GM12891 (cell line): ENCODE data around the gene E2F6.

Experiments used
- POLR2A ChIP-seq: IDR thresholded peaks from 2 replicates; pipeline ENCODE4 v1.6.1; 2011; ENCODE audit warnings: low read depth, low read length, control low read depth
- POLR2AphosphoS5 ChIP-seq: IDR thresholded peaks from 2 replicates; pipeline ENCODE4 v1.6.1; 2011; ENCODE audit warnings: low read depth, low read length, control low read depth

- TF ChIP-seq POLR2A (no peak), POLR2AphosphoS5 (no peak)
Observed at GRCh38 chr2:11467749-11468148, 1.8 kb upstream of the E2F6 start.
